Measurements from ENCODE around the gene NABP2.
"Not testable (repeated sequence)": the region's sequence is repeated elsewhere in the genome, so short reads cannot be mapped to it uniquely, and the experiment has no call there.

DNA sequence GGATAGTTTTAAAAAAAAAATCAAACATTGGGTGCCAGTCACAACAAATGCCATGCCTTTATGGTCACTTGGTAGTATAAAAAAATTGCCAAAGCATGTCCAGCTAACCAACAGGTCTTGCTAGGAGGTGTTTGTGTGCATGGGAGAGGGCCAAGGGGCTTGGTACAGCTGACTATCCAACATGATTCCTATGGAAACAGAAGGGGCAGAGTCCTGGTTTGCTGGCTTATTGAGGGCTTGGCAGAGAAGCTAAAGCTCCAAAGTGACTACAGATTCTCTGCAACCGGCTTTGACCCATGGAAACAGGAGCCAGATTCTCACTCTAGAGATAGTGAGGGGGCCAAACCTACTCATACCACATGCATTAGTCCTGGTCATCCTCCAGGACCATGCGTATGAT is 48.3 kb downstream of the NABP2 start:
- not testable (repeated sequence) for TF ChIP-seq FOS (IDR thresholded peaks at IDR 0.05; ENCODE audit: borderline replicate concordance, insufficient read depth, low read length); MYC (IDR thresholded peaks at IDR 0.05; ENCODE audit: low read depth, low read length); POLR2AphosphoS5 (IDR thresholded peaks at IDR 0.05; ENCODE audit: insufficient read depth, low read depth, low read length); POLR2A (IDR thresholded peaks at IDR 0.05; ENCODE audit: low read depth, low read length); EZH2 (IDR thresholded peaks at IDR 0.05; ENCODE audit: borderline replicate concordance, low read depth, low read length, severe bottlenecking)
- TF ChIP-seq, protein P1, sequence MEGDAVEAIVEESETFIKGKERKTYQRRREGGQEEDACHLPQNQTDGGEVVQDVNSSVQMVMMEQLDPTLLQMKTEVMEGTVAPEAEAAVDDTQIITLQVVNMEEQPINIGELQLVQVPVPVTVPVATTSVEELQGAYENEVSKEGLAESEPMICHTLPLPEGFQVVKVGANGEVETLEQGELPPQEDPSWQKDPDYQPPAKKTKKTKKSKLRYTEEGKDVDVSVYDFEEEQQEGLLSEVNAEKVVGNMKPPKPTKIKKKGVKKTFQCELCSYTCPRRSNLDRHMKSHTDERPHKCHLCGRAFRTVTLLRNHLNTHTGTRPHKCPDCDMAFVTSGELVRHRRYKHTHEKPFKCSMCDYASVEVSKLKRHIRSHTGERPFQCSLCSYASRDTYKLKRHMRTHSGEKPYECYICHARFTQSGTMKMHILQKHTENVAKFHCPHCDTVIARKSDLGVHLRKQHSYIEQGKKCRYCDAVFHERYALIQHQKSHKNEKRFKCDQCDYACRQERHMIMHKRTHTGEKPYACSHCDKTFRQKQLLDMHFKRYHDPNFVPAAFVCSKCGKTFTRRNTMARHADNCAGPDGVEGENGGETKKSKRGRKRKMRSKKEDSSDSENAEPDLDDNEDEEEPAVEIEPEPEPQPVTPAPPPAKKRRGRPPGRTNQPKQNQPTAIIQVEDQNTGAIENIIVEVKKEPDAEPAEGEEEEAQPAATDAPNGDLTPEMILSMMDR (IDR thresholded peaks at IDR 0.05; ENCODE audit: extremely low read depth in 1 of 2, insufficient read depth in 1 of 2, low read depth in 1 of 2, low read length in 2 of 2), result not testable (repeated sequence)

Data from endothelial cell of umbilical vein (primary cell).